ENCODE results near the gene MED26.

Gene MED26

GRCh38 chr19:16576690-16577530, 51.1 kb downstream of the MED26 start:
- no peak overlapping the region for H3K27ac ChIP-seq
- no peak for TF ChIP-seq CTCF (conservative IDR thresholded peaks at IDR 0.05)

- peak overlapping the region; percentile 100 for H3K27ac ChIP-seq
- no peak for TF ChIP-seq CTCF (conservative IDR thresholded peaks at IDR 0.05)
Measured at GRCh38 chr19:16575861-16576689, 51.9 kb downstream of the MED26 start.

- TF ChIP-seq CTCF (conservative IDR thresholded peaks at IDR 0.05), result no peak
- peak overlapping the region; percentile 100 for H3K27ac ChIP-seq
Measured at GRCh38 chr19:16575282-16575681, 52.7 kb downstream of the MED26 start.

GRCh38 chr19:16573925-16574324, 54.1 kb downstream of the MED26 start:
- peak overlapping the region; percentile 100 for H3K27ac ChIP-seq
- TF ChIP-seq CTCF (conservative IDR thresholded peaks at IDR 0.05), result no peak

GRCh38 chr19:16573296-16573695, 54.7 kb downstream of the MED26 start:
- no peak for TF ChIP-seq CTCF (conservative IDR thresholded peaks at IDR 0.05)
- peak overlapping the region; percentile 100 for H3K27ac ChIP-seq

- H3K27ac ChIP-seq, result peak within 1 kb of the TSS; percentile 100
- TF ChIP-seq CTCF (conservative IDR thresholded peaks at IDR 0.05), result no peak
Measured at GRCh38 chr19:16572332-16573211, 55.4 kb downstream of the MED26 start, which contains the start of gene SLC35E1. TSS of gene SLC35E1 (minus strand) at chr19:16572415. CDS start at chr19:16572364, 51 bp downstream.
